Sciatic nerve (tissue), 2 donors: ENCODE data around the gene EFNA5. TPM values are rescaled to one million over a fixed set of nuclear protein-coding genes. Genes with fewer than 3 reads are reported as not detected.
A peak's percentile ranks its signal among the peaks of the same experiment; 100 is the strongest.

Source experiments
- ATAC-seq: fragments of 200-7000 bp; cut with Tn5 transposase; one replicate; pipeline ENCODE4 v1.9.1; 2020; ENCODE audit warnings: mild to moderate bottlenecking, moderate library complexity
- DNase-seq: peaks from one replicate; pipeline ENCODE4 v3.0.0-alpha.2; 2020; ENCODE audit warnings: low spot score
- intact Hi-C: fragments of 100-400 bp; cut with DNase I; formaldehyde crosslinking; loops from one replicate; pipeline ENCODE4 v1.14.2; 2022
- total RNA-seq: library from RNA; stranded (reverse); fragmentation: NEBNext Ultra II Directional; extraction: Animal tissue kit (Norgen Biotek cat#: 25700); gene quantifications from one replicate; pipeline ENCODE4 v1.2.1, GENCODE V29; 2021
- donor health status: DM: no; HTN: no; CAD: no.
- donor health status: DM: no; HTN: no; CAD: no.

EFNA5 gene
- total RNA-seq, 1 donor from 2014 or later: 18.5 TPM

GRCh38 chr5:107615299-107615817 lies 55.4 kb downstream of the EFNA5 start:
- ATAC-seq: no peak
- no peak for DNase-seq
- intact Hi-C loops: no loop called here

- ATAC-seq (no peak), DNase-seq (no peak)
- intact Hi-C loops: no loop called here
Measured at GRCh38 chr5:107612541-107612940, 58.2 kb downstream of the EFNA5 start.

- intact Hi-C loops: no loop called here
- ATAC-seq: no peak
- no peak for DNase-seq
Measured at GRCh38 chr5:107610798-107611197, 59.9 kb downstream of the EFNA5 start.

GRCh38 chr5:107607671-107608345 lies 62.9 kb downstream of the EFNA5 start:
- intact Hi-C loops: no loop called here
- DNase-seq: no peak
- no peak for ATAC-seq

GRCh38 chr5:107607196-107607595 lies 63.5 kb downstream of the EFNA5 start:
- intact Hi-C loops: no loop called here
- no peak for ATAC-seq

GRCh38 chr5:107605596-107606125 lies 65.1 kb downstream of the EFNA5 start:
- ATAC-seq (no peak), DNase-seq (no peak)
- intact Hi-C loops: no loop called here

More at GRCh38 chr5:107607196-107607595, 63.5 kb downstream of the EFNA5 start:
- DNase-seq: no peak

GRCh38 chr5:107604990-107605389 lies 65.7 kb downstream of the EFNA5 start:
- DNase-seq (no peak), ATAC-seq (no peak)
- intact Hi-C loops: no loop called here

- intact Hi-C loops: no loop called here
- DNase-seq (no peak), ATAC-seq (no peak)
Measured at GRCh38 chr5:107604146-107604910, 66.4 kb downstream of the EFNA5 start.

GRCh38 chr5:107603349-107603748 lies 67.4 kb downstream of the EFNA5 start:
- intact Hi-C loops: no loop called here
- no peak for DNase-seq

GRCh38 chr5:107602896-107603295 lies 67.8 kb downstream of the EFNA5 start:
- intact Hi-C loops: no loop called here
- DNase-seq: no peak
- ATAC-seq: no peak

More at GRCh38 chr5:107603349-107603748, 67.4 kb downstream of the EFNA5 start:
- no peak for ATAC-seq

- no peak for ATAC-seq
- DNase-seq: no peak
- intact Hi-C loops: no loop called here
Measured at GRCh38 chr5:107601076-107601475, 69.7 kb downstream of the EFNA5 start.

GRCh38 chr5:107598958-107599357 lies 71.8 kb downstream of the EFNA5 start:
- ATAC-seq (no peak), DNase-seq (no peak)
- intact Hi-C loops: no loop called here

GRCh38 chr5:107597803-107598202 lies 72.9 kb downstream of the EFNA5 start:
- no peak for ATAC-seq
- intact Hi-C loops: no loop called here
- no peak for DNase-seq

- intact Hi-C loops: no loop called here
- ATAC-seq: no peak
- no peak for DNase-seq
Measured at GRCh38 chr5:107597247-107597646, 73.5 kb downstream of the EFNA5 start.

GRCh38 chr5:107594253-107595045 lies 76.3 kb downstream of the EFNA5 start:
- ATAC-seq: peak; percentile 93
- no peak for DNase-seq
- intact Hi-C loops: no loop called here

- ATAC-seq (no peak), DNase-seq (no peak)
- intact Hi-C loops: no loop called here
Measured at GRCh38 chr5:107593009-107593408, 77.7 kb downstream of the EFNA5 start.

- intact Hi-C loops: no loop called here
- DNase-seq (no peak), ATAC-seq (no peak)
Measured at GRCh38 chr5:107592515-107592914, 78.2 kb downstream of the EFNA5 start.

- intact Hi-C loops: no loop called here
- no peak for DNase-seq
- no peak for ATAC-seq
Measured at GRCh38 chr5:107590686-107591085, 80.1 kb downstream of the EFNA5 start.

GRCh38 chr5:107589520-107590193 lies 81.1 kb downstream of the EFNA5 start:
- ATAC-seq (no peak), DNase-seq (no peak)
- intact Hi-C loops: no loop called here
